Measurements from ENCODE around the gene EFCAB11.

Gene EFCAB11

DNA sequence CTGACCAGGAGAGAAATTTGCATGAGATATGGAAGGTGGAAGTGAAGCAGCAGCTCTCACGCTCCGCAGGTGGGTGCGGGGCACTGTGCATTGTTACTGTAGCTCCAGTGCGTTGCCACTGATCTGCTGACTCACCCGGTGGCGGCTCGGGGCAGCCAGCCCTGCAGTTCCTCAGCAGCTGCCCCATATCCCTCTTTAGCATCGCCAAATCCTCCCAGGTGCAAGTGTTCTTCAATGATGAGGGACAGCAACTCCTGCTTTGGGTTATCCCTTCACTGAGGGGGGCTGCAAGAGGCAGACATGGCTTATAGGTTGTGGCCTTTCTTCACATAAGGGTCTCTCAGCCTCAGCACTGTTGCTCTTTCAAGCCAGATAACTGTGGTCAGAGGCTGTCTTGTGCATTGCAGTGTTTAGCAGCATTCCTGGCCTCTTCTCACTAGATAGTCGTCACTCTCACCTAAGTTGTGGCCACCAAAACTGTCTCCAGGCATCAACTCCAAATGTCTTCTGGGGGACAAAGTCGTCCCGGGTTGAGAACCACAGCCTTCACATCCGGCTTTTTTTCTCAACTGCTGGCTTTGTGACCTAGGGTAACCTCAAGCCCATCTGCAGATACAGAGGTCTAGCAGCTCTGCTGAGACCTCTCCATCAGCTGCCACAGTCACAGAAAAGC lies 180.8 kb downstream of the EFCAB11 start:
- Histone ChIP-seq H3K9ac (ENCODE audit: low read length) (peak overlapping the region; percentile 75), H3K9me3 (replicated peaks; ENCODE audit: insufficient read depth, low read length) (no peaks in the 10 kb centered on the region), H3K4me2 (ENCODE audit: low read depth, low read length) (peak overlapping the region; percentile 43), H3F3A (ENCODE audit: insufficient read depth, low read length) (peaks cover 11% of the 10 kb centered on the region), H3K9me2 (replicated peaks; ENCODE audit: insufficient read depth, low read length) (no peaks in the 10 kb centered on the region), H2AFZ (ENCODE audit: low read length) (no peak overlapping the region), H3K79me2 (ENCODE audit: low read length) (no peaks in the 10 kb centered on the region), H3K4me1 (ENCODE audit: low read length) (peaks cover 13% of the 10 kb centered on the region; the same call in 1 of the 2 replicates), H4K20me1 (ENCODE audit: insufficient read depth, low read length) (no peaks in the 10 kb centered on the region), H3K36me3 (replicated peaks; ENCODE audit: insufficient read depth, low read length) (no peaks in the 10 kb centered on the region), H3K27me3 (replicated peaks; ENCODE audit: insufficient read depth, low read length) (no peaks in the 10 kb centered on the region), H3K4me3 (ENCODE audit: low read length) (peak overlapping the region; percentile 7; the same call in 1 of the 2 replicates), H3K27ac (ENCODE audit: low read length) (peak overlapping the region; percentile 99)
- DNase-seq, result peak; percentile 90
- TF ChIP-seq CTCF (IDR thresholded peaks at IDR 0.05; ENCODE audit: low read length) (no peak), EZH2phosphoT487 (IDR thresholded peaks at IDR 0.05; ENCODE audit: low read length) (no peak), EZH2 (optimal IDR thresholded peaks at IDR 0.05; ENCODE audit: low read depth, low read length) (no peak)

- Histone ChIP-seq H3K9ac (ENCODE audit: low read length) (peak overlapping the region; percentile 75), H4K20me1 (ENCODE audit: insufficient read depth, low read length) (no peaks in the 10 kb centered on the region), H3K27me3 (replicated peaks; ENCODE audit: insufficient read depth, low read length) (no peaks in the 10 kb centered on the region), H3K4me2 (ENCODE audit: low read depth, low read length) (peak overlapping the region; percentile 43), H3F3A (ENCODE audit: insufficient read depth, low read length) (peaks cover 12% of the 10 kb centered on the region), H3K79me2 (ENCODE audit: low read length) (no peaks in the 10 kb centered on the region), H3K27ac (ENCODE audit: low read length) (peak overlapping the region; percentile 99), H3K4me1 (ENCODE audit: low read length) (peaks cover 13% of the 10 kb centered on the region; the same call in 1 of the 2 replicates), H3K36me3 (replicated peaks; ENCODE audit: insufficient read depth, low read length) (no peaks in the 10 kb centered on the region), H2AFZ (ENCODE audit: low read length) (no peak overlapping the region), H3K4me3 (ENCODE audit: low read length) (peak overlapping the region; percentile 7; the same call in 1 of the 2 replicates), H3K9me2 (replicated peaks; ENCODE audit: insufficient read depth, low read length) (no peaks in the 10 kb centered on the region), H3K9me3 (replicated peaks; ENCODE audit: insufficient read depth, low read length) (no peaks in the 10 kb centered on the region)
- DNase-seq, result peak; percentile 61
- TF ChIP-seq EZH2phosphoT487 (IDR thresholded peaks at IDR 0.05; ENCODE audit: low read length) (no peak), EZH2 (optimal IDR thresholded peaks at IDR 0.05; ENCODE audit: low read depth, low read length) (no peak)
Measured at GRCh38 chr14:89773151-89773550, 181.4 kb downstream of the EFCAB11 start.

- no peaks in the 10 kb centered on the region for H3K79me2 ChIP-seq (ENCODE audit: low read length)
- no peaks in the 10 kb centered on the region for H3K9me3 ChIP-seq (replicated peaks; ENCODE audit: insufficient read depth, low read length)
- H4K20me1 ChIP-seq (ENCODE audit: insufficient read depth, low read length), result no peaks in the 10 kb centered on the region
- no peak for TF ChIP-seq EZH2 (optimal IDR thresholded peaks at IDR 0.05; ENCODE audit: low read depth, low read length)
- H3K27me3 ChIP-seq (replicated peaks; ENCODE audit: insufficient read depth, low read length), result no peaks in the 10 kb centered on the region
- H3K4me3 ChIP-seq (ENCODE audit: low read length), result no peak overlapping the region
- no peak for DNase-seq
- no peak overlapping the region for H3K9ac ChIP-seq (ENCODE audit: low read length)
- peaks cover 14% of the 10 kb centered on the region for H3F3A ChIP-seq (ENCODE audit: insufficient read depth, low read length)
- no peaks in the 10 kb centered on the region for H3K9me2 ChIP-seq (replicated peaks; ENCODE audit: insufficient read depth, low read length)
- H3K4me1 ChIP-seq (ENCODE audit: low read length), result peaks cover 23% of the 10 kb centered on the region; the same call in 1 of the 2 replicates
- no peak overlapping the region for H3K4me2 ChIP-seq (ENCODE audit: low read depth, low read length)
- no peak overlapping the region for H2AFZ ChIP-seq (ENCODE audit: low read length)
- H3K36me3 ChIP-seq (replicated peaks; ENCODE audit: insufficient read depth, low read length), result no peaks in the 10 kb centered on the region
- no peak overlapping the region for H3K27ac ChIP-seq (ENCODE audit: low read length)
Measured at GRCh38 chr14:89771251-89771650, 183.3 kb downstream of the EFCAB11 start.

DNA sequence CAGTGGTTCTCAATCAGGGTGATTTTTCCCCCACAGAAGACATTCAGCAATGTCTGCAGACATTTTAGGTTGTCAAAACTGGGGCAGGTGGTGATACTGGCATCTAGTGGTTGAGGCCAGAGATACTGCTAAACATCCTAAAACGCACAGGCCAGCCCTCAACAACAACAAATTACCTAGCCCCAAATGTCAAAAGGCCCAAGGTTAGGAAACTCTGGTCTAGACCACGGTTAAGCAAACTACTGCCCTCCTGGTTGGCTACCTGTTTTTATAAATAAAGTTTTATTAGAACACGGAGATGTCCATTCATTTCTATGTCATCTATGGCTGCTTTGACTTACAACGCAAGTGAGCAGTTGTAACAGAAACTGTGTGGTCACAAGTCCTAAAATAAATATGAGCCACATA lies 186.7 kb downstream of the EFCAB11 start:
- H3K4me1 ChIP-seq (ENCODE audit: low read length), result peaks cover 17% of the 10 kb centered on the region; the same call in 1 of the 2 replicates
- H3K4me3 ChIP-seq (ENCODE audit: low read length), result no peak overlapping the region
- no peak overlapping the region for H3K4me2 ChIP-seq (ENCODE audit: low read depth, low read length)
- H3K9me3 ChIP-seq (replicated peaks; ENCODE audit: insufficient read depth, low read length), result no peaks in the 10 kb centered on the region
- H3K9me2 ChIP-seq (replicated peaks; ENCODE audit: insufficient read depth, low read length), result no peaks in the 10 kb centered on the region
- H3F3A ChIP-seq (ENCODE audit: insufficient read depth, low read length), result peaks cover 5% of the 10 kb centered on the region; the same call in 1 of the 2 replicates
- peak; percentile 70 for DNase-seq
- no peaks in the 10 kb centered on the region for H3K79me2 ChIP-seq (ENCODE audit: low read length)
- no peak overlapping the region for H3K9ac ChIP-seq (ENCODE audit: low read length)
- H4K20me1 ChIP-seq (ENCODE audit: insufficient read depth, low read length), result no peaks in the 10 kb centered on the region
- peak overlapping the region; percentile 63; the same call in 1 of the 2 replicates for H3K27ac ChIP-seq (ENCODE audit: low read length)
- TF ChIP-seq EZH2phosphoT487 (IDR thresholded peaks at IDR 0.05; ENCODE audit: low read length) (no peak), EZH2 (optimal IDR thresholded peaks at IDR 0.05; ENCODE audit: low read depth, low read length) (no peak), CTCF (IDR thresholded peaks at IDR 0.05; ENCODE audit: low read length) (peak; percentile 62)
- no peaks in the 10 kb centered on the region for H3K27me3 ChIP-seq (replicated peaks; ENCODE audit: insufficient read depth, low read length)
- H2AFZ ChIP-seq (ENCODE audit: low read length), result 0 out of 2 replicates have a peak overlapping the region, but pooled peaks have one; percentile 3
- no peaks in the 10 kb centered on the region for H3K36me3 ChIP-seq (replicated peaks; ENCODE audit: insufficient read depth, low read length)

All from MM.1S (cell line).